Left ventricle myocardium inferior (tissue), 1 donor: Measurements from ENCODE around the gene NFIB. TPM values are rescaled to one million over a fixed set of nuclear protein-coding genes. Genes with fewer than 3 reads are reported as not detected.

Source experiments
- DNase-seq: peaks from one replicate; pipeline ENCODE4 v3.0.0-alpha.2; 2020
- H3K27ac ChIP-seq: fragments of 200-600 bp; replicated peaks from 2 replicates; pipeline ENCODE4 v1.8.0; 2021
- H3K27me3 ChIP-seq: fragments of 200-600 bp; 2 replicates; pipeline ENCODE4 v1.8.0; 2021; ENCODE audit warnings: low read depth
- H3K36me3 ChIP-seq: fragments of 200-600 bp; 2 replicates; pipeline ENCODE4 v1.8.0; 2021
- H3K4me1 ChIP-seq: fragments of 200-600 bp; 2 replicates; pipeline ENCODE4 v1.8.0; 2021
- H3K4me3 ChIP-seq: fragments of 200-600 bp; 2 replicates; pipeline ENCODE4 v1.8.0; 2021; ENCODE audit warnings: mild to moderate bottlenecking, moderate library complexity
- H3K9me3 ChIP-seq: fragments of 200-600 bp; replicated peaks from 2 replicates; pipeline ENCODE4 v1.8.0; 2021
- intact Hi-C: fragments of 100-400 bp; cut with micrococcal nuclease; formaldehyde crosslinking; loops from one replicate; pipeline ENCODE4 v1.11.0; 2022
- total RNA-seq: library from RNA; stranded (reverse); fragmentation: NEBNext Ultra II Directional; extraction: Animal tissue kit (Norgen Biotek cat#: 25700); gene quantifications from one replicate; pipeline ENCODE4 v1.2.1, GENCODE V29; 2021
- TF ChIP-seq, protein P1 (sequence below): fragments of 200-600 bp; IDR thresholded peaks from 2 replicates; pipeline ENCODE4 v1.8.0; 2021; ENCODE audit warnings: antibody characterized with exemption, mild to moderate bottlenecking, borderline replicate concordance
- donor health status: DM: no; HTN: yes; CAD: no; lungs with severe emphysema.

NFIB gene
- total RNA-seq, 1 donor from 2014 or later = 110 TPM

DNA sequence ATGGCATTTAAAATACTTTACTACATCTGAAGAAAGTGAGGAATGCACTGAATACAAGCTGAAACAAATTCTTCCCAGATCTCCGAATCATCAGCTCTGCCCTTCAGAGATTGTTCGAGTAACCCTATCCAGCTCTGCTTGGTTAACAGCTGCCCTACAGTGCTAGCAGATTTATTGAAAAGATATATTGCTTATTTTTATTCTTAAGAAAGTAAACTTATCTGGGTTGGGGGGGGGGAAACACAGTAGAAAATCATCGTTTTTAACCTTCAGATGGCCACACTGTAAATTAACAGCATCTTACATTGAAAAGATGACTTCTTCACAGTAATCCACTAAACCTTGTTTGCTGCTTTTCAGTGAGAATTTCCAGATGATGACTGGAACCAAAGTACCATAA lies 210.8 kb downstream of the NFIB start:
- Histone ChIP-seq H3K27ac (peak overlapping the region; percentile 59), H3K4me3 (peak overlapping the region; percentile 39), H3K36me3 (peaks cover 6% of the 10 kb centered on the region), H3K9me3 (no peaks in the 10 kb centered on the region), H3K4me1 (peaks cover 56% of the 10 kb centered on the region), H3K27me3 (no peaks in the 10 kb centered on the region)
- intact Hi-C loops = no loop called here
- TF ChIP-seq, protein P1, sequence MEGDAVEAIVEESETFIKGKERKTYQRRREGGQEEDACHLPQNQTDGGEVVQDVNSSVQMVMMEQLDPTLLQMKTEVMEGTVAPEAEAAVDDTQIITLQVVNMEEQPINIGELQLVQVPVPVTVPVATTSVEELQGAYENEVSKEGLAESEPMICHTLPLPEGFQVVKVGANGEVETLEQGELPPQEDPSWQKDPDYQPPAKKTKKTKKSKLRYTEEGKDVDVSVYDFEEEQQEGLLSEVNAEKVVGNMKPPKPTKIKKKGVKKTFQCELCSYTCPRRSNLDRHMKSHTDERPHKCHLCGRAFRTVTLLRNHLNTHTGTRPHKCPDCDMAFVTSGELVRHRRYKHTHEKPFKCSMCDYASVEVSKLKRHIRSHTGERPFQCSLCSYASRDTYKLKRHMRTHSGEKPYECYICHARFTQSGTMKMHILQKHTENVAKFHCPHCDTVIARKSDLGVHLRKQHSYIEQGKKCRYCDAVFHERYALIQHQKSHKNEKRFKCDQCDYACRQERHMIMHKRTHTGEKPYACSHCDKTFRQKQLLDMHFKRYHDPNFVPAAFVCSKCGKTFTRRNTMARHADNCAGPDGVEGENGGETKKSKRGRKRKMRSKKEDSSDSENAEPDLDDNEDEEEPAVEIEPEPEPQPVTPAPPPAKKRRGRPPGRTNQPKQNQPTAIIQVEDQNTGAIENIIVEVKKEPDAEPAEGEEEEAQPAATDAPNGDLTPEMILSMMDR = no peak
- no peak for DNase-seq

DNA sequence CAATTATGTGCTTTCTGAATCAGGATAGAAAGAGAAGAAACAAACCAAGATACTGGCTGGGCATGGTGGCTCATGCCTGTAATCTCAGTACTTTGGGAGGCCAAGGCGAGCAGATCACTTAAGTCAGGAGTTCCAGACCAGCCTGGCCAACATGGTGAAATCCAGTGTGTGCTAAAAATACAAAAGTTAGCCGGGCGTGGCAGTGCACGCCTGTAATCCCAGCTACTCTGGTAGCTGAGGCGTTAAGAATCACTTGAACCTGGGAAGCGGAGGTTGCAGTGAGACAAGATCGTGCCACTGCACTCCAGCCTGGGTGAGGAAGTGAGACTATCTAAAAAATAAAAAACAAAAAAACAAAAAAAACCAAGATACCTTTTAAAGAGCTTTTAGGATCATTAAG lies 214.2 kb downstream of the NFIB start:
- TF ChIP-seq, protein P1 = no peak
- Histone ChIP-seq H3K27me3 (no peaks in the 10 kb centered on the region), H3K27ac (peak overlapping the region; percentile 88), H3K9me3 (no peaks in the 10 kb centered on the region), H3K4me1 (peaks cover 82% of the 10 kb centered on the region), H3K36me3 (peaks cover 6% of the 10 kb centered on the region), H3K4me3 (no peak overlapping the region)
- no peak for DNase-seq
- intact Hi-C loops = loop anchor here (10.0 kb wide), 2 partner anchors 205 to 215 kb away; partner anchors contain the start of gene NFIB

DNA sequence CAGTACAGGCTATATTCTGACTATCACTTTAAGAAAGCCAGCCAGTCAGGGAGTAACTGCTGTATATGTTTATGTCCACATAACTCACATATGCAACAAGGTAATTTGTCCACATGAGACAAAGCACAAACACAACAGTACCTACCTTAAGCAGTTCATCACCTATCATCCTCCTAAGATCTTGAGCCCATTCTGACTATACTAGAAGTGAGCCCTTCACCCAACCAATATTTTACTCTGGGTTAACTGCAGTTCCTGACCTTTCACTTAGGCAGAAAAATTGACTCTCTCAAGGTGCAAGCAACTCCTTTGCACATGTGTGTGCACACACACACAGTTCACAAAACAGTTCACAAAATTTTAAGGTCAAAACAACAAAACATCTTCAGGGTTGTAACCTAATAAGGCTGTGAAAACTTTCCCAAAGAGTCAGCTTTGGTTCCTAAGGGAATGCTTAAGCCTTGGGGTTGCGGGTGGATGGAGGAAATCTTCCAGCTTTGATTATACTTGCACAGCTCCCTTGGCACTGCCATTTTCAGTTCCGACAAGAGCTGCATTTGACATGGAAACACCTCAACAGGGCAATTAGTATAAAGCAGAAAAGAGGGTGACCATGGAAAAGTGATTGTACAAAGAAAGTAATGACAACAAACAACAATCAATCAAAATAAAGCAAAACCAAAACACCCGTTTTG lies 215.3 kb downstream of the NFIB start:
- no peak overlapping the region for H3K4me3 ChIP-seq

DNA sequence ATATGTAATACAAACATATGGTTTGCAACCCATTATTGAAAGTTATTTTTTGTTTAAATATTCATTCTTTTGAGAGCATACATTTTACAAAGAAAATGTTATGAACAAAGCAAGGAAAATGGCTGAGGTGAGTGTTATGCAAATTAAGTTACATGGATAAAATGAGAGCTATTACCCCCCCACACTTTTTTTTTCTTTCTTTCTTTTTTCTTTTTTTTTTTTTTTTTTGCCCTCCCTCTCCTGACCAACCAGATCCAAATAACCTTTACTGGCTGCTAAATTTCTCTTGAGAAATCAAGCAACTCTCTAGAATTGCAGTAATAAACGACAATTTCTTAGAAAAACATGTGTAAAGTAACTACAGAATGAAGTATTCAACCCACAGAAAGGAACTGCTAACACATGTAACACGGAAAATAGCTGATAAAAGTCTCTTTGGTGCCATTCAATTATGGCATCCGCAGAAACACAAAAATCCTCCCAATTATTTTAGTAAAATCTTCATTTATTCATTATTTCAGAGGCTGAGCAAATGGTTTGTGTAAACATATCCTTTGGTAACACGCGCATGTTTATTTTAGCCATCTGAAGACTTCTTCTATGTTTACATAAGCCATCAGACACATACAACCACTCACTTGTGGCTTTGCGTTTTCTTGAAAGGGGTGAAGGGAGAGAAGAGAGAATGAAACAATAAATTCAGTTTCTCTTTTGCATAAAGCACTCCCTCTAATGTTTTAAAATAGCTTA lies 216.1 kb downstream of the NFIB start:
- TF ChIP-seq, protein P1 = no peak
- no peaks in the 10 kb centered on the region for H3K36me3 ChIP-seq
- H3K27me3 ChIP-seq = no peaks in the 10 kb centered on the region
- no peaks in the 10 kb centered on the region for H3K9me3 ChIP-seq
- peak overlapping the region; percentile 88 for H3K27ac ChIP-seq
- peak overlapping the region; percentile 52 for H3K4me3 ChIP-seq
- peaks cover 87% of the 10 kb centered on the region for H3K4me1 ChIP-seq
- no peak for DNase-seq
- intact Hi-C loops = loop anchor here (10.0 kb wide), 2 partner anchors 203 to 217 kb away; partner anchors contain the start of gene NFIB

More for the DNA sequence above, 215.3 kb downstream of the NFIB start:
- no peaks in the 10 kb centered on the region for H3K9me3 ChIP-seq
- intact Hi-C loops = loop anchor here (10.0 kb wide), 2 partner anchors 204 to 216 kb away; partner anchors contain the start of gene NFIB
- no peaks in the 10 kb centered on the region for H3K36me3 ChIP-seq
- no peak for DNase-seq
- TF ChIP-seq, protein P1 = no peak
- peaks cover 87% of the 10 kb centered on the region for H3K4me1 ChIP-seq
- H3K27ac ChIP-seq = peak overlapping the region; percentile 88
- no peaks in the 10 kb centered on the region for H3K27me3 ChIP-seq

DNA sequence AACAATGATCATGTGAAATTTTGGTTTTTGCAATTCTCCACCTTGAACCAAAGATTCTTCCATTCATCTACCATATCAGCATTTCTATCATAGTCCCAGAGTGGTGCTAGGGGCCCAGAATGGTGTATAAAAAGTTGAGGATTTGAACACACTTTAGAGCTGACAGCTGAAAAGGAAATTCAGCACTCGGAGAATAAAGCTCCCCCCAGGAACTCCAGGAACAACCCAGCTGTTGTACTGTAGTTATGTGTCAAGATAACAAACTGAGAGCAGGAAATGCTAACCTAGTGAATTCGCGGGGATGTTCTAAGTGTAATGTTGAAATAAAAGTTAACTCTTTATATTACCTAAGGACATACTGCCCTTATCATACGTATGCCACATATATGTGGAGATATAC lies 216.7 kb downstream of the NFIB start:
- Histone ChIP-seq H3K27ac (peak overlapping the region; percentile 88), H3K36me3 (no peaks in the 10 kb centered on the region), H3K4me1 (peaks cover 87% of the 10 kb centered on the region), H3K4me3 (peak overlapping the region; percentile 52), H3K27me3 (no peaks in the 10 kb centered on the region), H3K9me3 (no peaks in the 10 kb centered on the region)
- TF ChIP-seq, protein P1 = no peak
- intact Hi-C loops = loop anchor here (10.0 kb wide), 2 partner anchors 202 to 218 kb away; partner anchors contain the start of gene NFIB
- no peak for DNase-seq
